Endothelial cell of umbilical vein (primary cell): ENCODE data around the gene NR2F2. TPM values are rescaled to one million over a fixed set of nuclear protein-coding genes. Genes with fewer than 3 reads are reported as not detected.

Source experiments
- BruUV-seq: library from RNA; stranded (reverse); fragments of 400-500 nt; replicated peaks from 2 replicates; lab custom pipeline; 2021; lab: Mats Ljungman, UMichigan
- CTCF ChIA-PET: fragments of 300-600, 350-600 bp; sonication (Branson Sonifier 250); formaldehyde crosslinking; loops from one replicate; lab custom pipeline; 2021; ENCODE audit warnings: antibody characterized with exemption, inconsistent platforms; lab: Charles Lee
- POLR2A ChIA-PET: fragments of 300-600, 350-600 bp; sonication (Branson Sonifier 250); formaldehyde crosslinking; loops from one replicate; lab custom pipeline; 2021; ENCODE audit warnings: antibody characterized with exemption, inconsistent platforms; lab: Charles Lee
- DNase-seq: peaks from one replicate; pipeline ENCODE4 v3.0.0-alpha.2; 2011; ENCODE audit warnings: low read depth, low spot score
- FAIRE-seq: peaks from 2 replicates; lab custom pipeline; 2011; peaks lifted over from hg19 to GRCh38; lab: Jason Lieb, UNC
- H2AFZ ChIP-seq: 2 replicates; pipeline ENCODE4 v1.6.0; 2012; ENCODE audit warnings: low read depth, low read length, control low read depth, inconsistent platforms
- H3K27ac ChIP-seq: 2 replicates; pipeline ENCODE4 v1.5.1; 2011; ENCODE audit warnings: low read depth, mild to moderate bottlenecking, control low read depth, low read length, moderate library complexity; ENCODE audit not compliant: insufficient read depth
- H3K27me3 ChIP-seq, 2 experiments: 2 replicates each; pipeline versions ENCODE4 v1.6.0 to v1.6.1; 2011; ENCODE audit warnings: low read length in 2 of 2, mixed read lengths in 1 of 2; ENCODE audit not compliant: control insufficient read depth in 2 of 2, insufficient read depth in 2 of 2
- H3K36me3 ChIP-seq, 2 experiments: 2 replicates in 1 of 2; 3 replicates in 1 of 2; pipeline ENCODE4 v1.5.1; 2011; ENCODE audit warnings: low read length in 2 of 2, mild to moderate bottlenecking in 1 of 2, moderate library complexity in 1 of 2; ENCODE audit not compliant: control insufficient read depth in 2 of 2, insufficient read depth in 2 of 2; ENCODE audit errors: extremely low read depth in 1 of 2
- H3K4me1 ChIP-seq: 3 replicates; pipeline ENCODE4 v1.5.1; 2011; ENCODE audit warnings: mild to moderate bottlenecking, low read length; ENCODE audit not compliant: control insufficient read depth, insufficient read depth; ENCODE audit errors: extremely low read depth
- H3K4me2 ChIP-seq: 2 replicates; pipeline ENCODE4 v1.6.1; 2011; ENCODE audit warnings: low read length, control low read depth, mixed read lengths; ENCODE audit not compliant: insufficient read depth
- H3K4me3 ChIP-seq, 3 experiments: fragments of 200-600 bp in 1 of 3; sonication (generic), shearing (Covaris generic) in 1 of 3; replicated peaks in 1 of 3; 2 replicates each; pipeline ENCODE4 v1.5.1; 2011 to 2016; ENCODE audit warnings: control low read depth in 3 of 3, low read length in 3 of 3, mild to moderate bottlenecking in 2 of 3, inconsistent platforms in 1 of 3, low read depth in 1 of 3, moderate library complexity in 1 of 3; ENCODE audit not compliant: insufficient read depth in 1 of 3
- H3K79me2 ChIP-seq: 2 replicates; pipeline ENCODE4 v1.6.0; 2012; ENCODE audit warnings: low read length, inconsistent platforms; ENCODE audit not compliant: control insufficient read depth, insufficient read depth
- H3K9ac ChIP-seq: replicated peaks from 2 replicates; pipeline ENCODE3; 2011; ENCODE audit warnings: low read length, control low read depth; ENCODE audit not compliant: insufficient read depth; ENCODE audit errors: extremely low read depth
- H3K9me1 ChIP-seq: replicated peaks from 3 replicates; pipeline ENCODE4 v1.6.0; 2011; ENCODE audit warnings: mild to moderate bottlenecking, low read length; ENCODE audit not compliant: control insufficient read depth, insufficient read depth; ENCODE audit errors: extremely low read depth
- H3K9me3 ChIP-seq: replicated peaks from 2 replicates; pipeline ENCODE4 v1.5.1; 2012; ENCODE audit warnings: low read length, inconsistent platforms; ENCODE audit not compliant: control insufficient read depth, insufficient read depth
- H4K20me1 ChIP-seq: replicated peaks from 2 replicates; pipeline ENCODE3; 2011; ENCODE audit warnings: mild to moderate bottlenecking, low read length; ENCODE audit not compliant: control insufficient read depth, insufficient read depth; ENCODE audit errors: extremely low read depth
- FOS ChIP-seq: IDR thresholded peaks from 2 replicates; pipeline ENCODE4 v1.6.1; 2011; ENCODE audit warnings: mild to moderate bottlenecking, low read length, moderate library complexity, borderline replicate concordance; ENCODE audit not compliant: insufficient read depth
- dilution Hi-C: fragments of 300-500 bp; cut with MboI; formaldehyde crosslinking; loops from one replicate; pipeline ENCODE4 v1.15.0; 2019; ENCODE audit warnings: low sequenced_read_pairs; ENCODE audit not compliant: extremely low pct_ligation_motif_present
- intact Hi-C: fragments of 100-400 bp; cut with micrococcal nuclease; formaldehyde crosslinking; loops from one replicate; pipeline ENCODE4 v1.10.0; 2022
- polyA plus RNA-seq, 4 experiments: library from polyadenylated mRNA; depleted of rRNA in 3 of 4; stranded (reverse) in 3 of 4; unstranded in 1 of 4; fragments of >200 nt; gene quantifications; 2 replicates each; pipeline versions ENCODE4 v1.2.1 to v1.2.3, GENCODE V29; 2011 to 2012; ENCODE audit warnings: missing spikeins in 1 of 4
- total RNA-seq: library from RNA; stranded (reverse); gene quantifications from 2 replicates; pipeline ENCODE4 v1.2.3, GENCODE V29; 2021
- TF ChIP-seq, protein P1 (sequence below), 2 donors: IDR thresholded peaks; 1 replicate in 1 of 2; 2 replicates in 1 of 2; pipeline ENCODE4 v1.5.1; 2011; ENCODE audit warnings: low read length in 2 of 2, mild to moderate bottlenecking in 2 of 2, moderate library complexity in 2 of 2, control low read depth in 1 of 2, inconsistent platforms in 1 of 2, low read depth in 1 of 2; ENCODE audit not compliant: insufficient read depth in 1 of 2; ENCODE audit errors: extremely low read depth in 1 of 2

Gene NR2F2
- total and polyA plus RNA-seq, 2 donors (not counting 3 experiments of a cell fraction or from before 2014, with no cell fraction given) = 105 to 182 TPM

DNA sequence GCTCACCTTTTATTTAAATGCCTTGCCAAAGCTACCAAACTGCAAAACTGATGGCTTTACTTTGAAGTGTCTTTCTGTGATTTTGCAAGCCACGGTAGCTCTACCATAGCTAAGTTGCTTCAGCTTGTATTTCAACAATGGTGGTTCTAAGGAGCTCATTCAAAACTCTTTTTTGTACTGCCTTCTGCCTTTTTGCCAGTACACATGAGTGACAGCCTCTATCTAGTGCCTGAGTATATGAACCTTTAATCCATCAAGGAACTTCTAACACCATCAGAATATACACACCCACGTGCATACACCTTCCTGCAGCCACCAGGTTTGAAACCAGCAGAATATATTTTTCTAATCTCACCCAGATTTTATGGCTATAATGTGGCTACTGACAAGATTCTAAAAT, 10.4 kb upstream of the NR2F2 start:
- Histone ChIP-seq H2AFZ (no peak overlapping the region), H3K79me2 (peaks cover 75% of the 10 kb centered on the region), H3K9ac (peak overlapping the region; percentile 97), H3K36me3 (no peaks in the 10 kb centered on the region), H3K27me3 (no peaks in the 10 kb centered on the region), H3K27ac (peak overlapping the region; percentile 3), H4K20me1 (no peaks in the 10 kb centered on the region), H3K9me1 (no peaks in the 10 kb centered on the region), H3K4me2 (peak overlapping the region; percentile 88), H3K9me3 (no peaks in the 10 kb centered on the region), H3K4me1 (peaks cover 73% of the 10 kb centered on the region), H3K4me3 (peak overlapping the region in 1 of 3 experiments; percentile 0)
- dilution Hi-C loops = no loop called here
- intact Hi-C loops = loop anchor here (2.0 to 5.0 kb wide), 2 partner anchors 159 to 1188 kb away; no protein-coding TSS in a partner anchor
- TF ChIP-seq, protein P1, sequence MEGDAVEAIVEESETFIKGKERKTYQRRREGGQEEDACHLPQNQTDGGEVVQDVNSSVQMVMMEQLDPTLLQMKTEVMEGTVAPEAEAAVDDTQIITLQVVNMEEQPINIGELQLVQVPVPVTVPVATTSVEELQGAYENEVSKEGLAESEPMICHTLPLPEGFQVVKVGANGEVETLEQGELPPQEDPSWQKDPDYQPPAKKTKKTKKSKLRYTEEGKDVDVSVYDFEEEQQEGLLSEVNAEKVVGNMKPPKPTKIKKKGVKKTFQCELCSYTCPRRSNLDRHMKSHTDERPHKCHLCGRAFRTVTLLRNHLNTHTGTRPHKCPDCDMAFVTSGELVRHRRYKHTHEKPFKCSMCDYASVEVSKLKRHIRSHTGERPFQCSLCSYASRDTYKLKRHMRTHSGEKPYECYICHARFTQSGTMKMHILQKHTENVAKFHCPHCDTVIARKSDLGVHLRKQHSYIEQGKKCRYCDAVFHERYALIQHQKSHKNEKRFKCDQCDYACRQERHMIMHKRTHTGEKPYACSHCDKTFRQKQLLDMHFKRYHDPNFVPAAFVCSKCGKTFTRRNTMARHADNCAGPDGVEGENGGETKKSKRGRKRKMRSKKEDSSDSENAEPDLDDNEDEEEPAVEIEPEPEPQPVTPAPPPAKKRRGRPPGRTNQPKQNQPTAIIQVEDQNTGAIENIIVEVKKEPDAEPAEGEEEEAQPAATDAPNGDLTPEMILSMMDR (IDR thresholded peaks at IDR 0.05; ENCODE audit: extremely low read depth in 1 of 2, insufficient read depth in 1 of 2, low read depth in 1 of 2, low read length in 2 of 2) = no peak
- TF ChIP-seq FOS = no peak
- BruUV-seq = no TSS peak
- ChIA-PET POLR2A (interaction anchor here (0.7 kb wide), 3 partner anchors 16 to 990 kb away, joined by 5 to 8 read pairs (median 6); no protein-coding TSS in a partner anchor), CTCF (interaction anchor here (0.7 to 2.0 kb wide), 10 partner anchors 9 to 1737 kb away, joined by 3 to 8 read pairs (median 3); no protein-coding TSS in a partner anchor)
- no peak for FAIRE-seq
- DNase-seq = peak; percentile 31
